Testis (tissue), 3 donors: ENCODE results near the gene TMPO. TPM values are rescaled to one million over a fixed set of nuclear protein-coding genes. Genes with fewer than 3 reads are reported as not detected.
"Not testable (repeated sequence)": the region's sequence is repeated elsewhere in the genome, so short reads cannot be mapped to it uniquely, and the experiment has no call there.

Experiments
- DNase-seq: peaks from one replicate; pipeline ENCODE4 v3.0.0-alpha.2; 2019
- H3K27ac ChIP-seq, 2 donors: fragments of 200-600 bp; sonication (generic); one replicate each; pipeline ENCODE4 v1.5.1; 2019
- H3K27me3 ChIP-seq: fragments of 200-600 bp; sonication (generic); one replicate; pipeline ENCODE4 v1.5.1; 2019
- H3K36me3 ChIP-seq: fragments of 200-600 bp; sonication (generic); one replicate; pipeline ENCODE4 v1.5.1; 2017; ENCODE audit warnings: low read depth; ENCODE audit errors: missing control alignments
- H3K4me1 ChIP-seq: fragments of 200-600 bp; sonication (generic); one replicate; pipeline ENCODE4 v1.5.1; 2019
- H3K4me3 ChIP-seq, 2 donors: fragments of 200-600 bp; sonication (generic); one replicate each; pipeline ENCODE4 v1.5.1; 2017 to 2019
- H3K9me3 ChIP-seq: fragments of 200-600 bp; sonication (generic); one replicate; pipeline ENCODE4 v1.5.1; 2017
- POLR2A ChIP-seq: fragments of 450-650 bp; IDR thresholded peaks from one replicate; pipeline ENCODE4 v1.6.1; 2017; ENCODE audit warnings: antibody characterized with exemption, mild to moderate bottlenecking, moderate library complexity
- WGBS, 2 donors: methylation state at CpG; one replicate each; pipeline ENCODE4 v1.1.5; 2018; 5-methylcytosine and 5-hydroxymethylcytosine counted together
- intact Hi-C: fragments of 100-400 bp; cut with DNase I; formaldehyde crosslinking; loops from one replicate; pipeline ENCODE4 v1.15.1; 2023; ENCODE audit warnings: low total_unique reads
- polyA plus RNA-seq: library from polyadenylated mRNA; stranded (reverse); fragments of 350-450 nt; fragmentation: Illumina TruSeq; extraction: RNeasy Lipid Tissue Mini Kit (QIAGEN cat#74804); gene quantifications from one replicate; pipeline ENCODE4 v1.2.3, GENCODE V29; 2014; ENCODE audit warnings: low read depth, low replicate concordance; ENCODE audit not compliant: insufficient read depth
- total RNA-seq, 2 donors: library from RNA; depleted of rRNA; stranded (reverse); fragments of >200 nt; gene quantifications; one replicate each; pipeline ENCODE4 v1.2.3, GENCODE V29; 2016
- TF ChIP-seq, protein P1 (sequence below), 3 experiments: fragments of 450-650 bp in 2 of 3; fragments of 200-600 bp in 1 of 3; sonication (generic) in 1 of 3; IDR thresholded peaks; one replicate each; pipeline ENCODE4 v1.5.1; 2016 to 2019; ENCODE audit warnings: antibody characterized with exemption in 3 of 3, mild to moderate bottlenecking in 2 of 3, moderate library complexity in 1 of 3

The TMPO gene
- total and polyA plus RNA-seq, 3 donors from 2014 or later: 61.3 to 77.1 (median 76.5) TPM

DNA sequence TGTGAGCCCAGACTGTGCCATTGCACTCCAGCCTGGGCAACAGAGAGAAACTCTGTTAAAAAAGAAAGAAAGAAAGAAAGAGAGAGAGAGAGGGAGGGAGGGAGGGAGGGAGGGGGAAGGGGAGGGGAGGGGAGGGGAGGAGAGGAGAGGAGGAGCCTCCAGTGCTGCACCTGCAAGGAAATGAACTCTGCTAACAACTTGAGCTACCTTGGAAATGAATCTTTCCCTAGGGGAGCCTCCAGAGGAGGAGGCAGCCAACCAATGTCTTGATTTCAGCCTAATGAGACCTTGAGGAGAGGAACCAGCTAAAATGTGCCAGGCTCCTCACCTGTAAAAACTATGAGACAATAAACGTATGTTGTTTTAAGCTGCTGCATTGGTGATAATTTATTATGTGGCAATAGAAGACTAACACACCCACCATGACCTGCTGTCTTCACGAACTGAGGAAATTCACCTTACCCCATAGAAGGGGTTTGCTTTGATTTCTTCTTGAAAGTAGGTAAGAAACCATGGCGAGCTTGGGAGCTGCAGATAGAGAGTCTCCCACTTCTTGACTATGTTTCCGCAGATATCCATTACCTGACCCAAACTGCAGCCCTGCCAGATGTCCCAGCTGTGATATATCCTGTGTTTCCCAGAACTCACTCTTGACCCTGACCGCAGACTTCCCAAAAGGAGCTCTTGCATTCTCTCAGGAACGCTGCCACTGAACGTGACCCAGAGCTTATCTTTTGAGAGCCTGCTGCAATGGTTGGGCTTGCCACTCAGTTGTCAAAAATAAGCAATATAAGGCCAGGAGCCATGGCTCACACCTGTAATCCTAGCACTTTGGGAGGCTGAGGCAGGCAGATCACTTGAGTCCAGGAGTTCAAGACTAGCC, 31.5 kb upstream of the TMPO start:
- WGBS, 2 donors: 56 to 83% methylated on average over 7 of the region's 7 CpGs
- DNase-seq: no peak
- intact Hi-C loops: no loop called here

DNA sequence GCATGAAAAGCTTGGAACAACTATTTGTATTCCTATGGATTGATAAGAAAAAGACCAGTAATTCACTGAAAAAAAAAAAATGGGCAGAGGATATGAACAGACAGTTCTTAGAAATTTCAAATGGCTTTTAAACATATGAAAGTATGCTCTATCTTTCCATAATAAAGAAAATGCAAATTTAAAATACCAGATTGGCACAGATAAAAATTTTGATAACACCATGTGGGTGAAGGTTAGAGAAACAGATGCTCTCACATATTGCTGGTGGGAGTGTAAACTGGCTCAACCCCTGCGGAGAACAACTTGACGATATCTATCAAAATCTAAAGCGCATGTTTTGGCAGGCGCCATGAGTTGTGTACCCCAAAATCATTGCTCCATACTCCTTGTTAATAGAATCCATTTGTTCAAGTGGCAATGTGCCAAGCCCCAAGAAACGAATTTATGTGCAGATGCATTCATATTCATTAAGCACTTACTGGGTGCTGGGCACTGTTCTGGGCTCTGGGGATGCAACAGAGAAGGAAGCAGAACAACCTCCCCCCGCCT, 29.5 kb upstream of the TMPO start:
- Histone ChIP-seq H3K27me3 (no peaks in the 10 kb centered on the region), H3K4me1 (peaks cover 10% of the 10 kb centered on the region), H3K9me3 (no peaks in the 10 kb centered on the region), H3K4me3 (no peak overlapping the region), H3K27ac (no peak overlapping the region), H3K36me3 (no peaks in the 10 kb centered on the region)
- DNase-seq: no peak
- 84 to 91% methylated on average over 6 of the region's 6 CpGs for WGBS, 2 donors
- intact Hi-C loops: no loop called here
- no peak for TF ChIP-seq POLR2A
- TF ChIP-seq, protein P1, sequence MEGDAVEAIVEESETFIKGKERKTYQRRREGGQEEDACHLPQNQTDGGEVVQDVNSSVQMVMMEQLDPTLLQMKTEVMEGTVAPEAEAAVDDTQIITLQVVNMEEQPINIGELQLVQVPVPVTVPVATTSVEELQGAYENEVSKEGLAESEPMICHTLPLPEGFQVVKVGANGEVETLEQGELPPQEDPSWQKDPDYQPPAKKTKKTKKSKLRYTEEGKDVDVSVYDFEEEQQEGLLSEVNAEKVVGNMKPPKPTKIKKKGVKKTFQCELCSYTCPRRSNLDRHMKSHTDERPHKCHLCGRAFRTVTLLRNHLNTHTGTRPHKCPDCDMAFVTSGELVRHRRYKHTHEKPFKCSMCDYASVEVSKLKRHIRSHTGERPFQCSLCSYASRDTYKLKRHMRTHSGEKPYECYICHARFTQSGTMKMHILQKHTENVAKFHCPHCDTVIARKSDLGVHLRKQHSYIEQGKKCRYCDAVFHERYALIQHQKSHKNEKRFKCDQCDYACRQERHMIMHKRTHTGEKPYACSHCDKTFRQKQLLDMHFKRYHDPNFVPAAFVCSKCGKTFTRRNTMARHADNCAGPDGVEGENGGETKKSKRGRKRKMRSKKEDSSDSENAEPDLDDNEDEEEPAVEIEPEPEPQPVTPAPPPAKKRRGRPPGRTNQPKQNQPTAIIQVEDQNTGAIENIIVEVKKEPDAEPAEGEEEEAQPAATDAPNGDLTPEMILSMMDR (IDR thresholded peaks at IDR 0.05): no peak

More for the DNA sequence above, 31.5 kb upstream of the TMPO start:
- TF ChIP-seq, protein P1 (IDR thresholded peaks at IDR 0.05): no peak
- TF ChIP-seq POLR2A: no peak
- Histone ChIP-seq H3K36me3 (no peaks in the 10 kb centered on the region), H3K27me3 (no peaks in the 10 kb centered on the region), H3K9me3 (no peaks in the 10 kb centered on the region), H3K27ac (no peak overlapping the region), H3K4me3 (no peak overlapping the region), H3K4me1 (peaks cover 4% of the 10 kb centered on the region)

DNA sequence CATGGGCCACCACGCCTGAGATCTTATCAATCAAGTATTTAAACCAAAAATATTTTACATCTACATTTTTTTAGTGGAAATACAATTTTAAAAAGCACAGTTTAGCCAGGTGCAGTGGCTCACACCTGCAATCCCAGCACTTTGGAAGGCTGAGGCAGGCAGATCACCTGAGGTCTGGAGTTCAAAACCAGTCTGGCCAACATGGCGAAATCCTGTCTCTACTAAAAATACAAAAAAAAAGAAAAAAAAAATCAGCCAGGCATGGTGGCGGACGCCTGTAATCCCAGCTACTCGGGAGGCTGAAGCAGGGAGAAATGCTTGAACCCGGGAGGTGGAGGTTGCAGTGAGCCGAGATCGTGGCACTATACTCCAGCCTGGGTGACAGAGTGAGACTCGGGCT, 27.0 kb upstream of the TMPO start:
- H3K4me3 ChIP-seq, H3K27ac ChIP-seq, intact Hi-C loops, H3K27me3 ChIP-seq, H3K9me3 ChIP-seq, H3K36me3 ChIP-seq, DNase-seq: not testable (repeated sequence)
- peaks cover 14% of the 10 kb centered on the region for H3K4me1 ChIP-seq
- 91 to 97% methylated on average over 9 of the region's 9 CpGs for WGBS, 2 donors

DNA sequence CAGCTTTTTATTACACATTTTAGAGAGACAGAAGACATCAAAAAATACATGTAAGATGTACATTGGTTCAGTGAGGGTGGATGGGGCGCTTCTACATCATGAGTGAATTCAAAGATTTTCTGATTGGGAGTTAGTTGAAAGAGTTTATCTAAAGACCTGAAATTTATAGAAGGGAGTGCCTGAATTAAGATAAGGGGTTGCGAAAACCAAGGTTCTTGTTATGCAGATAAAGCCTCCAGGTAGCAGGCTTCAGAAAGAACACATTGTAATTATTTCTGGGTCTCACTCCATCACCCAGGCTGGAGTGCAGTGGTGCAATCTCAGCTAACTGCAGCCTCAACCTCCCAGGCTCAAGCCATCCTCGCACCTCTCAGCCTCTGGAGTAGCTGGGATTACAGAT, 26.2 kb upstream of the TMPO start:
- Histone ChIP-seq H3K27ac (no peak overlapping the region), H3K27me3 (no peaks in the 10 kb centered on the region), H3K9me3 (no peaks in the 10 kb centered on the region), H3K4me1 (peaks cover 14% of the 10 kb centered on the region), H3K4me3 (no peak overlapping the region), H3K36me3 (no peaks in the 10 kb centered on the region)
- no peak for TF ChIP-seq POLR2A
- TF ChIP-seq, protein P1 (IDR thresholded peaks at IDR 0.05): no peak
- no peak for DNase-seq
- intact Hi-C loops: no loop called here
- 66 to 84% methylated on average over 3 of the region's 3 CpGs for WGBS, 2 donors

DNA sequence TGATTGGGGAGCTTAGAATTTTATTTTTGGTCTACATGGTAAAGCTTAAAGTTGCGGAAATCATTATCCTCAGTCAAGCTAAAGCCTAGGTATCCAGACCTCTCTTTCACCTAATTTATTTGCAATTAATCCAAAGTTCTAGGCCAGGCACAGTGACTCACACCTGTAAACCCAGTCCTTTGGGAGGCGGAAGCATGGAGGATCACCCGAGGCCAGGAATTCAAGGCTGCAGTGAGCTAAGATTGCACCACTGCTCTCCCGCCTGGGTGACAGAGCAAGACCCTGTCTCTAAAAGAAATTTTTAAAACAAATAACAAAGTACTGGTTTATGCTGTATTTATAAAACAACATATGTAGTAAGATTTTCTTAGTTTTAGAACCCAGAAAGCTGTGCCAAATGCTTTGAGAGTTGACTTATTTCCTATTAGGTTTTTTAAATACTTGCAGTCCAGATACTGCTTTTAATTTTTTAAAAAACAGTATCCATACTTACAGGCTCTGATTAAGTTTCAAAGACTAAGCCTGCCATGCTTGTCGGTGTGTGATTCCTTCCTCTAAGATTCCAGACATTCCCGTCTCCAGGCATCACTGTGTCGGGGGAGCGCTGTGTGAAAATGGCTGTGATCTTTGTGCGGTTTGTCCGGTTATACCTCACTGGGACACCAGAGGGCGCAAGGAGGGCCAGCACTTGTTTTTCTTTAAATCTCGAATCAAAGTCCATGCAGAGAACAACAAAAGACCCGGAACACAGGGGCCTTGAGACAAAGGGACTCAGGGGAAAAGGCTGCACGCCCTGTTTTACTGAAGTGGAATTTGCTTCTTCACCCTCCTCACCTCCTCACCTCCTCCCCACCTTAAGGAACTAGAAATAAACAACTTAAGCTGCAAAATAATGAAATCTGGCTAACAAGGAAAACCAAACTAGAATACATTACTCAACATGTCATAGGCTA, 24.6 kb upstream of the TMPO start:
- H3K27me3 ChIP-seq: no peaks in the 10 kb centered on the region
- intact Hi-C loops: no loop called here
- TF ChIP-seq, protein P1 (IDR thresholded peaks at IDR 0.05): peak; percentile 86 to 91 (median 89)
- TF ChIP-seq POLR2A: no peak
- H3K27ac ChIP-seq: peak overlapping the region; percentile 68 to 80
- no peaks in the 10 kb centered on the region for H3K9me3 ChIP-seq
- WGBS, 2 donors: 15 to 17% methylated on average over 14 of the region's 14 CpGs
- H3K4me1 ChIP-seq: peaks cover 14% of the 10 kb centered on the region
- H3K36me3 ChIP-seq: no peaks in the 10 kb centered on the region
- peak; percentile 93 for DNase-seq
- peak overlapping the region; percentile 12 to 37 for H3K4me3 ChIP-seq
